HCT116 (cell line): ENCODE results near the gene MYO16. TPM values are rescaled to one million over a fixed set of nuclear protein-coding genes. Genes with fewer than 3 reads are reported as not detected.

Source experiments
- ATAC-seq: fragments of 200-7000 bp; cut with Tn5 transposase; 2 replicates; pipeline ENCODE4 v1.9.1; 2020; ENCODE audit warnings: mild to moderate bottlenecking, moderate library complexity
- BruUV-seq: library from RNA; stranded (reverse); fragments of 400-500 nt; replicated peaks from 2 replicates; lab custom pipeline; 2021; lab: Mats Ljungman, UMichigan
- CTCF ChIA-PET: fragments of 300-600 bp; sonication (Branson Sonifier 250); formaldehyde crosslinking; loops from one replicate; lab custom pipeline; 2021; ENCODE audit warnings: antibody characterized with exemption; lab: Charles Lee
- POLR2A ChIA-PET: fragments of 300-600, 350-600 bp; sonication (Branson Sonifier 250); formaldehyde crosslinking; loops from one replicate; lab custom pipeline; 2021; ENCODE audit warnings: antibody characterized with exemption; lab: Charles Lee
- RAD21 ChIA-PET, 2 experiments: fragments of 300-600 bp; sonication (Branson Sonifier 250); formaldehyde crosslinking; loops; one replicate each; lab custom pipeline; 2023; ENCODE audit warnings: low total read pairs in 2 of 2; ENCODE audit not compliant: uncharacterized antibody in 2 of 2, unreplicated experiment in 2 of 2, low non-redundant PET in 1 of 2; lab: Charles Lee
- DNase-seq: peaks from one replicate; pipeline ENCODE4 v3.0.0-alpha.2; 2010; ENCODE audit warnings: low read depth, low spot score
- H2AFZ ChIP-seq: fragments of 200-600 bp; shearing (Covaris generic), sonication (generic); 2 replicates; pipeline ENCODE4 v1.6.1; 2017; ENCODE audit warnings: low read depth, mixed run types, mixed read lengths, antibody characterized with exemption, low read length; ENCODE audit not compliant: poor library complexity, severe bottlenecking
- H3K27ac ChIP-seq: 2 replicates; pipeline ENCODE4 v1.5.1; 2012; ENCODE audit warnings: low read depth, low read length
- H3K27me3 ChIP-seq: fragments of 200-600 bp; sonication (generic); 2 replicates; pipeline ENCODE4 v1.6.1; 2016; ENCODE audit warnings: mixed run types, low read length, mixed read lengths; ENCODE audit not compliant: insufficient read depth
- H3K36me3 ChIP-seq, 2 experiments: fragments of 200-500 bp in 1 of 2; fragments of 200-600 bp in 1 of 2; sonication (Bioruptor generic) in 1 of 2; sonication (generic) in 1 of 2; 2 replicates each; pipeline versions ENCODE4 v1.5.1 to v1.6.1; 2014 to 2016; ENCODE audit warnings: low read length in 2 of 2, inconsistent platforms in 1 of 2, mixed read lengths in 1 of 2, mixed run types in 1 of 2; ENCODE audit not compliant: insufficient read depth in 2 of 2, control insufficient read depth in 1 of 2
- H3K4me1 ChIP-seq, 2 experiments: fragments of 200-600 bp in 1 of 2; sonication (generic) in 1 of 2; 2 replicates each; pipeline versions ENCODE4 v1.5.1 to v1.6.1; 2012 to 2017; ENCODE audit warnings: low read length in 2 of 2, inconsistent platforms in 1 of 2, mild to moderate bottlenecking in 1 of 2, mixed read lengths in 1 of 2, mixed run types in 1 of 2, moderate library complexity in 1 of 2; ENCODE audit not compliant: insufficient read depth in 2 of 2, control insufficient read depth in 1 of 2
- H3K4me2 ChIP-seq: fragments of 200-600 bp; sonication (generic); 2 replicates; pipeline ENCODE4 v1.6.1; 2017; ENCODE audit warnings: mixed run types, low read length, mixed read lengths
- H3K4me3 ChIP-seq, 2 experiments: fragments of 200-600 bp in 1 of 2; sonication (generic) in 1 of 2; replicated peaks in 1 of 2; 2 replicates each; pipeline ENCODE4 v1.5.1; 2011 to 2016; ENCODE audit warnings: low read length in 2 of 2, control low read depth in 1 of 2, low read depth in 1 of 2, mild to moderate bottlenecking in 1 of 2, mixed read lengths in 1 of 2, mixed run types in 1 of 2
- H3K79me2 ChIP-seq: fragments of 200-600 bp; sonication (generic); 2 replicates; pipeline ENCODE4 v1.6.1; 2017; ENCODE audit warnings: mild to moderate bottlenecking, mixed run types, low read length, moderate library complexity, mixed read lengths; ENCODE audit not compliant: insufficient read depth
- H3K9ac ChIP-seq: fragments of 200-600 bp; sonication (generic); 2 replicates; pipeline ENCODE4 v1.6.1; 2016; ENCODE audit warnings: low read length, mixed read lengths
- H3K9me2 ChIP-seq: fragments of 200-600 bp; sonication (generic), shearing (Covaris generic); 2 replicates; pipeline ENCODE4 v1.6.1; 2017; ENCODE audit warnings: mixed run types, mild to moderate bottlenecking, moderate library complexity; ENCODE audit not compliant: insufficient read depth
- H3K9me3 ChIP-seq, 2 experiments: fragments of 200-500 bp in 1 of 2; fragments of 200-600 bp in 1 of 2; sonication (Bioruptor generic) in 1 of 2; sonication (generic) in 1 of 2; 2 replicates each; pipeline ENCODE4 v1.6.1; 2014 to 2017; ENCODE audit warnings: low read length in 2 of 2, mixed read lengths in 2 of 2, inconsistent platforms in 1 of 2, low read depth in 1 of 2, mild to moderate bottlenecking in 1 of 2, mixed run types in 1 of 2, moderate library complexity in 1 of 2; ENCODE audit not compliant: control insufficient read depth in 1 of 2, insufficient read depth in 1 of 2
- H4K20me1 ChIP-seq: fragments of 200-600 bp; sonication (generic), shearing (Covaris generic); 2 replicates; pipeline ENCODE4 v1.6.1; 2017; ENCODE audit warnings: mixed run types, mild to moderate bottlenecking, moderate library complexity; ENCODE audit not compliant: insufficient read depth
- CBX3 ChIP-seq: IDR thresholded peaks from 2 replicates; pipeline ENCODE4 v1.6.1; 2012; ENCODE audit warnings: low read depth
- EGR1 ChIP-seq: IDR thresholded peaks from 2 replicates; pipeline ENCODE4 v1.6.1; 2012; ENCODE audit warnings: low read depth
- ELF1 ChIP-seq: IDR thresholded peaks from 2 replicates; pipeline ENCODE4 v1.6.1; 2012; ENCODE audit warnings: low read depth, borderline replicate concordance
- EZH2 ChIP-seq: fragments of 200-600 bp; sonication (generic); IDR thresholded peaks from 2 replicates; pipeline ENCODE4 v1.6.1; 2017; ENCODE audit warnings: antibody characterized with exemption, mixed run types
- EZH2phosphoT487 ChIP-seq: fragments of 200-600 bp; IDR thresholded peaks from 2 replicates; pipeline ENCODE4 v1.6.1; 2018; ENCODE audit warnings: antibody characterized with exemption, borderline replicate concordance
- FOSL1 ChIP-seq: IDR thresholded peaks from 2 replicates; pipeline ENCODE4 v1.6.1; 2012; ENCODE audit warnings: low read depth
- JUND ChIP-seq: IDR thresholded peaks from 2 replicates; pipeline ENCODE4 v1.6.1; 2012
- POLR2AphosphoS5 ChIP-seq: IDR thresholded peaks from 2 replicates; pipeline ENCODE4 v1.6.1; 2011; ENCODE audit warnings: mild to moderate bottlenecking, low read depth, low read length, moderate library complexity
- SIN3A ChIP-seq: IDR thresholded peaks from 2 replicates; pipeline ENCODE4 v1.6.1; 2012; ENCODE audit warnings: low read depth
- SP1 ChIP-seq: IDR thresholded peaks from 2 replicates; pipeline ENCODE4 v1.6.1; 2012; ENCODE audit warnings: low read depth
- SRF ChIP-seq: IDR thresholded peaks from 2 replicates; pipeline ENCODE4 v1.6.1; 2012; ENCODE audit warnings: low read depth
- TCF7L2 ChIP-seq: IDR thresholded peaks from 2 replicates; pipeline ENCODE4 v1.7.0; 2011; ENCODE audit warnings: borderline replicate concordance, inconsistent platforms; ENCODE audit not compliant: insufficient read depth, insufficient read length; ENCODE audit errors: extremely low read depth
- ZFX ChIP-seq: fragments of 450-650 bp; IDR thresholded peaks from 2 replicates; pipeline ENCODE4 v1.6.1; 2017
- ZNF274 ChIP-seq: fragments of 200-500 bp; sonication (Bioruptor generic); IDR thresholded peaks from 2 replicates; pipeline ENCODE4 v1.6.1; 2014; ENCODE audit warnings: mild to moderate bottlenecking, low read depth, low read length, inconsistent platforms
- intact Hi-C: fragments of 100-400 bp; cut with micrococcal nuclease; formaldehyde crosslinking; loops from 2 replicates; pipeline ENCODE4 v1.10.0; 2022
- total RNA-seq: library from RNA; stranded (reverse); gene quantifications from one replicate; pipeline ENCODE4 v1.2.1, GENCODE V29; 2021; ENCODE audit not compliant: unreplicated experiment
- TF ChIP-seq, protein P1 (sequence below): IDR thresholded peaks from 2 replicates; pipeline ENCODE4 v1.6.1; 2012
- TF ChIP-seq, protein P2 (sequence below): IDR thresholded peaks from 2 replicates; pipeline ENCODE4 v1.6.1; 2012
- TF ChIP-seq, protein P3 (sequence below): IDR thresholded peaks from 2 replicates; pipeline ENCODE4 v1.6.1; 2011; ENCODE audit warnings: mild to moderate bottlenecking, low read length, moderate library complexity; ENCODE audit not compliant: insufficient replicate concordance; ENCODE audit errors: extremely low read depth

The MYO16 gene
- total RNA-seq, 1 experiment from 2014 or later = 0.07 TPM

DNA sequence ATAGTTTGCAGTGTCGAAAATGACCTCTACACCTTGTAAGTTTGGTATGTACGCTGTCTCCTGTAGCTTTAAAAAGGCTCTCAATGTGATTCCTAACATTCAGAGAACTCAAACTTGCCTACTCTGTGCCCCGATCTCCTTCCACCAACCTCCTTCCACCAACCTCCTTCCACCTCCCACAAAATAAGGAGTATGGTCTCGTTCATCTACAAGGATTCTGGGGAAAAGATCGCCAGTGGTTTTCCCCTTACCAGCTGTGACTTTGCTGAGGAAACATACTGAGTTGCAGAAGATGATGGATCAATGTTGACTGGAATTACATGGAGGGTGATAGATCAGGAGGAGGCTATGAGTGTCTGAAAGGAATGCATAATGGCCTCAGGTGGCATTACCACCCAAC, 16.0 kb downstream of the MYO16 start:
- no peak for ATAC-seq

DNA sequence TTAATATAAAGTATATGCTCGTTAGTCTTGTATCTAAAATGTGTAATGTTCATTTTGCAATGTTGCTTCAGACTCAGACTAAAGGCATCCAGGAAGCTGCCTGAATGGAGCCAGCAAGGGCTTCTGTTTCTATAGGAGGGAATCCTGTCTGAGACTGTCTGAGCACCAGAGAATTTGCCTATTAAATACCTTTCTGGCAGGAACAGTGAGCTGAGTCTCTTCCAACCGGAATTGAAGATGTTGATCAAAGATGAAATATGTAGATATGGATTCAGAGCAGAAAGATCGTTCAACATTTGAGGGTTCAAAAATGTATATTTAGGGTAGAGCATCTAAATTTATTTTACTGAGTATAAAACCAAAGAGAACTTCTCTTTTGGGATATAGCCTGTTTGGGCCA, 20.9 kb downstream of the MYO16 start:
- RAD21 ChIA-PET = no interaction called here
- no peaks in the 10 kb centered on the region for H4K20me1 ChIP-seq
- H3K4me3 ChIP-seq = no peak overlapping the region
- H3K4me2 ChIP-seq = no peak overlapping the region
- intact Hi-C loops = no loop called here
- H3K4me1 ChIP-seq = no peaks in the 10 kb centered on the region
- CTCF ChIA-PET = no interaction called here
- no peaks in the 10 kb centered on the region for H3K36me3 ChIP-seq
- BruUV-seq = no TSS peak
- H3K9me2 ChIP-seq = no peaks in the 10 kb centered on the region
- H3K9me3 ChIP-seq = no peaks in the 10 kb centered on the region
- no peak overlapping the region for H2AFZ ChIP-seq
- no peak overlapping the region for H3K9ac ChIP-seq
- POLR2A ChIA-PET = no interaction called here
- H3K79me2 ChIP-seq = no peaks in the 10 kb centered on the region
- H3K27ac ChIP-seq = no peak overlapping the region
- no peak for DNase-seq
- no peaks in the 10 kb centered on the region for H3K27me3 ChIP-seq
- ATAC-seq = no peak
- TF ChIP-seq TCF7L2 = no peak
- TF ChIP-seq, protein P1, sequence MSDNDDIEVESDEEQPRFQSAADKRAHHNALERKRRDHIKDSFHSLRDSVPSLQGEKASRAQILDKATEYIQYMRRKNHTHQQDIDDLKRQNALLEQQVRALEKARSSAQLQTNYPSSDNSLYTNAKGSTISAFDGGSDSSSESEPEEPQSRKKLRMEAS = no peak
- no peak for TF ChIP-seq EGR1
- no peak for TF ChIP-seq FOSL1
- no peak for TF ChIP-seq ZNF274
- TF ChIP-seq SIN3A = no peak
- no peak for TF ChIP-seq SRF
- TF ChIP-seq EZH2phosphoT487 = no peak
- TF ChIP-seq, protein P2, sequence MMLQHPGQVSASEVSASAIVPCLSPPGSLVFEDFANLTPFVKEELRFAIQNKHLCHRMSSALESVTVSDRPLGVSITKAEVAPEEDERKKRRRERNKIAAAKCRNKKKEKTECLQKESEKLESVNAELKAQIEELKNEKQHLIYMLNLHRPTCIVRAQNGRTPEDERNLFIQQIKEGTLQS = no peak
- TF ChIP-seq JUND = no peak
- no peak for TF ChIP-seq ELF1

More for the DNA sequence above, 16.0 kb downstream of the MYO16 start:
- intact Hi-C loops = no loop called here
- BruUV-seq = no TSS peak
- RAD21 ChIA-PET = no interaction called here
- Histone ChIP-seq H3K79me2 (no peaks in the 10 kb centered on the region), H3K9me2 (no peaks in the 10 kb centered on the region), H2AFZ (no peak overlapping the region), H4K20me1 (no peaks in the 10 kb centered on the region), H3K4me1 (no peaks in the 10 kb centered on the region), H3K4me2 (no peak overlapping the region), H3K4me3 (no peak overlapping the region), H3K9me3 (no peaks in the 10 kb centered on the region), H3K27me3 (no peaks in the 10 kb centered on the region), H3K27ac (no peak overlapping the region), H3K9ac (no peak overlapping the region), H3K36me3 (no peaks in the 10 kb centered on the region)
- DNase-seq = no peak
- CTCF ChIA-PET = no interaction called here
- TF ChIP-seq SRF (no peak), EZH2 (no peak), POLR2AphosphoS5 (no peak), CBX3 (no peak), FOSL1 (no peak), EZH2phosphoT487 (no peak), SP1 (no peak), ZNF274 (no peak), ZFX (no peak)
- TF ChIP-seq, protein P2 = no peak
- TF ChIP-seq, protein P3, sequence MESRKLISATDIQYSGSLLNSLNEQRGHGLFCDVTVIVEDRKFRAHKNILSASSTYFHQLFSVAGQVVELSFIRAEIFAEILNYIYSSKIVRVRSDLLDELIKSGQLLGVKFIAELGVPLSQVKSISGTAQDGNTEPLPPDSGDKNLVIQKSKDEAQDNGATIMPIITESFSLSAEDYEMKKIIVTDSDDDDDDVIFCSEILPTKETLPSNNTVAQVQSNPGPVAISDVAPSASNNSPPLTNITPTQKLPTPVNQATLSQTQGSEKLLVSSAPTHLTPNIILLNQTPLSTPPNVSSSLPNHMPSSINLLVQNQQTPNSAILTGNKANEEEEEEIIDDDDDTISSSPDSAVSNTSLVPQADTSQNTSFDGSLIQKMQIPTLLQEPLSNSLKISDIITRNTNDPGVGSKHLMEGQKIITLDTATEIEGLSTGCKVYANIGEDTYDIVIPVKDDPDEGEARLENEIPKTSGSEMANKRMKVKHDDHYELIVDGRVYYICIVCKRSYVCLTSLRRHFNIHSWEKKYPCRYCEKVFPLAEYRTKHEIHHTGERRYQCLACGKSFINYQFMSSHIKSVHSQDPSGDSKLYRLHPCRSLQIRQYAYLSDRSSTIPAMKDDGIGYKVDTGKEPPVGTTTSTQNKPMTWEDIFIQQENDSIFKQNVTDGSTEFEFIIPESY = no peak
- POLR2A ChIA-PET = no interaction called here
